HepG2 (cell line): ENCODE measurements around the gene PIM3. TPM values are rescaled to one million over a fixed set of nuclear protein-coding genes. Genes with fewer than 3 reads are reported as not detected.

Experiments used
- CCDC6 ChIP-seq: sonication (generic); formaldehyde crosslinking; IDR thresholded peaks from 2 replicates; pipeline ENCODE4 v1.8.1; 2022; ENCODE audit warnings: mild to moderate bottlenecking, missing genetic modification reagents, moderate library complexity
- DNMT3B ChIP-seq: conservative IDR thresholded peaks from 2 replicates; pipeline ENCODE4 v1.6.1; 2016; ENCODE audit warnings: missing biosample characterization, control low read depth
- EHMT2 ChIP-seq: fragments of 200-600 bp; sonication (generic); IDR thresholded peaks from 2 replicates; pipeline ENCODE4 v1.7.0; 2017; ENCODE audit warnings: antibody characterized with exemption, low read depth, low read length, borderline replicate concordance
- GLI4 ChIP-seq: sonication (generic); formaldehyde crosslinking; IDR thresholded peaks from 2 replicates; pipeline ENCODE4 v1.5.1; 2020; ENCODE audit warnings: missing genetic modification reagents, mild to moderate bottlenecking, moderate library complexity, borderline replicate concordance
- GPN1 ChIP-seq: sonication (generic); formaldehyde crosslinking; IDR thresholded peaks from 2 replicates; pipeline ENCODE4 v1.5.1; 2020; ENCODE audit warnings: missing genetic modification reagents, borderline replicate concordance
- KLF16 ChIP-seq, 2 experiments: sonication (generic) in 1 of 2; formaldehyde crosslinking in 1 of 2; IDR thresholded peaks; 2 replicates each; pipeline versions ENCODE4 v1.6.1 to v1.8.0; 2016 to 2023; ENCODE audit warnings: missing genetic modification reagents in 2 of 2, missing compliant biosample characterization in 1 of 2
- MXD4 ChIP-seq: IDR thresholded peaks from 2 replicates; pipeline ENCODE4 v1.6.1; 2016; ENCODE audit warnings: mild to moderate bottlenecking, missing biosample characterization, missing genetic modification reagents
- PAF1 ChIP-seq: IDR thresholded peaks from 2 replicates; pipeline ENCODE4 v1.6.1; 2016; ENCODE audit warnings: missing genetic modification reagents, missing compliant biosample characterization
- PCBP2 ChIP-seq: fragments of 200-400 bp; formaldehyde crosslinking; optimal IDR thresholded peaks from 2 replicates; pipeline ENCODE3; 2018; ENCODE audit warnings: low read length, low read depth; ENCODE audit not compliant: poor library complexity, severe bottlenecking
- RFX5 ChIP-seq: IDR thresholded peaks from 2 replicates; pipeline ENCODE4 v1.6.1; 2011; ENCODE audit warnings: low read depth, low read length, improper control_type of control experiment
- SRF ChIP-seq: IDR thresholded peaks from 2 replicates; pipeline ENCODE4 v1.6.1; 2011; ENCODE audit warnings: mild to moderate bottlenecking, low read depth, low read length, moderate library complexity
- ZNF335 ChIP-seq: sonication (generic); formaldehyde crosslinking; IDR thresholded peaks from 2 replicates; pipeline ENCODE4 v1.4.0; 2020; ENCODE audit warnings: missing genetic modification reagents
- ZNF383 ChIP-seq: sonication (generic); formaldehyde crosslinking; IDR thresholded peaks from 2 replicates; pipeline ENCODE4 v1.4.0; 2020; ENCODE audit warnings: missing genetic modification reagents, mild to moderate bottlenecking, borderline replicate concordance
- ZNF484 ChIP-seq: sonication (generic); formaldehyde crosslinking; IDR thresholded peaks from 2 replicates; pipeline ENCODE4 v1.5.1; 2020; ENCODE audit warnings: mild to moderate bottlenecking, low read depth, missing genetic modification reagents, borderline replicate concordance
- ZNF788 ChIP-seq: sonication (generic); formaldehyde crosslinking; IDR thresholded peaks from 2 replicates; pipeline ENCODE4 v1.5.0; 2020; ENCODE audit warnings: mild to moderate bottlenecking, missing genetic modification reagents, borderline replicate concordance
- polyA plus RNA-seq, 8 experiments: library from polyadenylated mRNA; depleted of rRNA in 3 of 8; stranded (reverse) in 7 of 8; unstranded in 1 of 8; fragments of >200 nt; fragmentation: Illumina TruSeq in 4 of 8; extraction: Trizol in 4 of 8; gene quantifications; 2 replicates each; pipeline versions ENCODE4 v1.2.1 to v1.2.3, GENCODE V29; 2011 to 2016; ENCODE audit warnings: low read depth in 4 of 8, missing spikeins in 1 of 8, mixed read lengths in 1 of 8; ENCODE audit not compliant: insufficient read depth in 1 of 8
- total RNA-seq, 5 experiments: library from RNA; depleted of rRNA; stranded (reverse); fragments of >200 nt; fragmentation: Illumina TruSeq; extraction: Trizol; gene quantifications; 2 replicates each; pipeline ENCODE4 v1.2.3, GENCODE V29; 2016; ENCODE audit warnings: low read depth in 1 of 5
- TF ChIP-seq, protein P1 (sequence below): sonication (generic); formaldehyde crosslinking; IDR thresholded peaks from 2 replicates; pipeline ENCODE4 v1.4.0; 2020; ENCODE audit warnings: missing genetic modification reagents
- TF ChIP-seq, protein P2 (sequence below): IDR thresholded peaks from 2 replicates; pipeline ENCODE4 v1.6.1; 2016; ENCODE audit warnings: low read depth, control low read depth
- TF ChIP-seq, protein P3 (sequence below): sonication (generic); formaldehyde crosslinking; IDR thresholded peaks from 2 replicates; pipeline ENCODE4 v1.4.0; 2020; ENCODE audit warnings: missing genetic modification reagents
- TF ChIP-seq, protein P4 (sequence below): sonication (generic); formaldehyde crosslinking; IDR thresholded peaks from 2 replicates; pipeline ENCODE4 v1.5.0; 2020; ENCODE audit warnings: mild to moderate bottlenecking, missing genetic modification reagents, borderline replicate concordance

Gene PIM3
- total and polyA plus RNA-seq, 2 of the 13 experiments (the other 11 are each of a cell fraction or from before 2014, with no cell fraction given), result 21.6 to 31.2 TPM

DNA sequence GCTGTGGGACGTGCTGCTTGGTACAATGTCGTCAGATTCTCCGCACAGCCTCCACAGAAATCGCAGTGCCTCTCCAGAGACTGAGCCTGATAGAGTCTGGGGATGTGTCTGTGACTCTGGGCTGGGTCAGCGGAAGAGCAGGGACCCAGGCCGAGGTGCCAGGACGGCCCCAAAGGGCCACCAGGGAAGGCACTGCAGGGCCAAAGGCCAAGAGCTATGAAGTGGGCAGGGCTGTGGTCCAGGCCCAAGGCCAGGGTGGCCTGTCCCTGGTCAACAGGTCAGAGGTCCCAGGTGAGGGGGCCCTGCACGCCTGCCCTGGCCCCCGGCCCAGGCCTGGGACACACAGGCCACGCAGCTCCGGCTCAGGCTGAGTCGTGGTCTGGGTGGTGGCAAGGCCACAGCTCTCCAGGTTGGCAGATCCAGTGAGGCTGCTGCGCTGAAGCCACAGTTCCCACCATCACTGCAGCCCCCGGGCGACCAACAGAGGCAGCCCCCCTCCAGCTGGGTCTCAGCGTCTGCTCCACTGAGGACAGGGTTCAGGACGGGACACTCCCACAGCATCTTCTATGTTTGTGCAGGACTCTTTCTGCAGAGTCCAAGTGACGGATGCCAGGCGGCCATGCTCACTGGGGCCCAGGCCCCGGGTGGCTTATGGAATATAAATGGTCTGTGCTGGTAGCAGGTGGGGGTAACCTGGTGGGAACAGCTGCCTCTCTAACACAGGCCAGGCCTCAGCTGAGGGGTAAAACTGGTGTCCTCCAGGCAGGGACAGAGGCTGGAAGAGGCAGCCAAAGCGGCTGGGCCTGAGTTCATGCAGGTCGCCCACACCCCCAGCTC is 4.8 kb upstream of the PIM3 start (continued):
- no peak for TF ChIP-seq ZNF484 (CRISPR knock-in tag)
- no peak for TF ChIP-seq EHMT2
- TF ChIP-seq, protein P1, sequence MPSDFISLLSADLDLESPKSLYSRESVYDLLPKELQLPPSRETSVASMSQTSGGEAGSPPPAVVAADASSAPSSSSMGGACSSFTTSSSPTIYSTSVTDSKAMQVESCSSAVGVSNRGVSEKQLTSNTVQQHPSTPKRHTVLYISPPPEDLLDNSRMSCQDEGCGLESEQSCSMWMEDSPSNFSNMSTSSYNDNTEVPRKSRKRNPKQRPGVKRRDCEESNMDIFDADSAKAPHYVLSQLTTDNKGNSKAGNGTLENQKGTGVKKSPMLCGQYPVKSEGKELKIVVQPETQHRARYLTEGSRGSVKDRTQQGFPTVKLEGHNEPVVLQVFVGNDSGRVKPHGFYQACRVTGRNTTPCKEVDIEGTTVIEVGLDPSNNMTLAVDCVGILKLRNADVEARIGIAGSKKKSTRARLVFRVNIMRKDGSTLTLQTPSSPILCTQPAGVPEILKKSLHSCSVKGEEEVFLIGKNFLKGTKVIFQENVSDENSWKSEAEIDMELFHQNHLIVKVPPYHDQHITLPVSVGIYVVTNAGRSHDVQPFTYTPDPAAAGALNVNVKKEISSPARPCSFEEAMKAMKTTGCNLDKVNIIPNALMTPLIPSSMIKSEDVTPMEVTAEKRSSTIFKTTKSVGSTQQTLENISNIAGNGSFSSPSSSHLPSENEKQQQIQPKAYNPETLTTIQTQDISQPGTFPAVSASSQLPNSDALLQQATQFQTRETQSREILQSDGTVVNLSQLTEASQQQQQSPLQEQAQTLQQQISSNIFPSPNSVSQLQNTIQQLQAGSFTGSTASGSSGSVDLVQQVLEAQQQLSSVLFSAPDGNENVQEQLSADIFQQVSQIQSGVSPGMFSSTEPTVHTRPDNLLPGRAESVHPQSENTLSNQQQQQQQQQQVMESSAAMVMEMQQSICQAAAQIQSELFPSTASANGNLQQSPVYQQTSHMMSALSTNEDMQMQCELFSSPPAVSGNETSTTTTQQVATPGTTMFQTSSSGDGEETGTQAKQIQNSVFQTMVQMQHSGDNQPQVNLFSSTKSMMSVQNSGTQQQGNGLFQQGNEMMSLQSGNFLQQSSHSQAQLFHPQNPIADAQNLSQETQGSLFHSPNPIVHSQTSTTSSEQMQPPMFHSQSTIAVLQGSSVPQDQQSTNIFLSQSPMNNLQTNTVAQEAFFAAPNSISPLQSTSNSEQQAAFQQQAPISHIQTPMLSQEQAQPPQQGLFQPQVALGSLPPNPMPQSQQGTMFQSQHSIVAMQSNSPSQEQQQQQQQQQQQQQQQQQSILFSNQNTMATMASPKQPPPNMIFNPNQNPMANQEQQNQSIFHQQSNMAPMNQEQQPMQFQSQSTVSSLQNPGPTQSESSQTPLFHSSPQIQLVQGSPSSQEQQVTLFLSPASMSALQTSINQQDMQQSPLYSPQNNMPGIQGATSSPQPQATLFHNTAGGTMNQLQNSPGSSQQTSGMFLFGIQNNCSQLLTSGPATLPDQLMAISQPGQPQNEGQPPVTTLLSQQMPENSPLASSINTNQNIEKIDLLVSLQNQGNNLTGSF (CRISPR knock-in tag), result no peak
- TF ChIP-seq ZNF335 (CRISPR knock-in tag), result no peak
- TF ChIP-seq RFX5, result no peak
- no peak for TF ChIP-seq PCBP2
- TF ChIP-seq, protein P2, sequence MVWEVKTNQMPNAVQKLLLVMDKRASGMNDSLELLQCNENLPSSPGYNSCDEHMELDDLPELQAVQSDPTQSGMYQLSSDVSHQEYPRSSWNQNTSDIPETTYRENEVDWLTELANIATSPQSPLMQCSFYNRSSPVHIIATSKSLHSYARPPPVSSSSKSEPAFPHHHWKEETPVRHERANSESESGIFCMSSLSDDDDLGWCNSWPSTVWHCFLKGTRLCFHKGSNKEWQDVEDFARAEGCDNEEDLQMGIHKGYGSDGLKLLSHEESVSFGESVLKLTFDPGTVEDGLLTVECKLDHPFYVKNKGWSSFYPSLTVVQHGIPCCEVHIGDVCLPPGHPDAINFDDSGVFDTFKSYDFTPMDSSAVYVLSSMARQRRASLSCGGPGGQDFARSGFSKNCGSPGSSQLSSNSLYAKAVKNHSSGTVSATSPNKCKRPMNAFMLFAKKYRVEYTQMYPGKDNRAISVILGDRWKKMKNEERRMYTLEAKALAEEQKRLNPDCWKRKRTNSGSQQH (CRISPR knock-in tag), result 0 out of 2 replicates have a peak, but pooled peaks have one; percentile 58
- peak; percentile 79; the same call in 1 of the 2 replicates for TF ChIP-seq ZNF788 (CRISPR knock-in tag)
- no peak for TF ChIP-seq CCDC6
- no peak for TF ChIP-seq PAF1 (CRISPR knock-in tag)
- TF ChIP-seq, protein P3, sequence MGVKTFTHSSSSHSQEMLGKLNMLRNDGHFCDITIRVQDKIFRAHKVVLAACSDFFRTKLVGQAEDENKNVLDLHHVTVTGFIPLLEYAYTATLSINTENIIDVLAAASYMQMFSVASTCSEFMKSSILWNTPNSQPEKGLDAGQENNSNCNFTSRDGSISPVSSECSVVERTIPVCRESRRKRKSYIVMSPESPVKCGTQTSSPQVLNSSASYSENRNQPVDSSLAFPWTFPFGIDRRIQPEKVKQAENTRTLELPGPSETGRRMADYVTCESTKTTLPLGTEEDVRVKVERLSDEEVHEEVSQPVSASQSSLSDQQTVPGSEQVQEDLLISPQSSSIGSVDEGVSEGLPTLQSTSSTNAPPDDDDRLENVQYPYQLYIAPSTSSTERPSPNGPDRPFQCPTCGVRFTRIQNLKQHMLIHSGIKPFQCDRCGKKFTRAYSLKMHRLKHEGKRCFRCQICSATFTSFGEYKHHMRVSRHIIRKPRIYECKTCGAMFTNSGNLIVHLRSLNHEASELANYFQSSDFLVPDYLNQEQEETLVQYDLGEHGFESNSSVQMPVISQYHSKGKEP (CRISPR knock-in tag), result no peak
- no peak for TF ChIP-seq MXD4 (CRISPR knock-in tag)
- no peak for TF ChIP-seq GPN1 (CRISPR knock-in tag)
- no peak for TF ChIP-seq SRF
- no peak for TF ChIP-seq KLF16 (CRISPR knock-in tag; IDR thresholded peaks at IDR 0.05)
- TF ChIP-seq, protein P4, sequence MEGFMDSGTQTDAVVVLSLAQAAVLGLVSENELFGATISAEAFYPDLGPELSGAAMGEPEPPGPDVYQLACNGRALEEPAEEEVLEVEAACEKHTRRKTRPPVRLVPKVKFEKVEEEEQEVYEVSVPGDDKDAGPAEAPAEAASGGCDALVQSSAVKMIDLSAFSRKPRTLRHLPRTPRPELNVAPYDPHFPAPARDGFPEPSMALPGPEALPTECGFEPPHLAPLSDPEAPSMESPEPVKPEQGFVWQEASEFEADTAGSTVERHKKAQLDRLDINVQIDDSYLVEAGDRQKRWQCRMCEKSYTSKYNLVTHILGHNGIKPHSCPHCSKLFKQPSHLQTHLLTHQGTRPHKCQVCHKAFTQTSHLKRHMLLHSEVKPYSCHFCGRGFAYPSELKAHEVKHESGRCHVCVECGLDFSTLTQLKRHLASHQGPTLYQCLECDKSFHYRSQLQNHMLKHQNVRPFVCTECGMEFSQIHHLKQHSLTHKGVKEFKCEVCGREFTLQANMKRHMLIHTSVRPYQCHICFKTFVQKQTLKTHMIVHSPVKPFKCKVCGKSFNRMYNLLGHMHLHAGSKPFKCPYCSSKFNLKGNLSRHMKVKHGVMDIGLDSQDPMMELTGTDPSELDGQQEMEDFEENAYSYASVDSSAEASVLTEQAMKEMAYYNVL (CRISPR knock-in tag), result no peak
- TF ChIP-seq DNMT3B, result no peak
- no peak for TF ChIP-seq GLI4
- no peak for TF ChIP-seq ZNF383 (CRISPR knock-in tag)
